ENCODE data around the gene DUS2. TPM values are rescaled to one million over a fixed set of nuclear protein-coding genes. Genes with fewer than 3 reads are reported as not detected.

Gene DUS2
- total and polyA plus RNA-seq, 9 of the 15 experiments (the other 6 are each of a cell fraction or from before 2014, with no cell fraction given): 5.8 to 22.5 (median 20.6) TPM

GRCh38 chr16:68070806-68071517 is 47.9 kb downstream of the DUS2 start:
- H3K27ac ChIP-seq (ENCODE audit: extremely low read depth, low read depth, low read length): no peak overlapping the region
- FAIRE-seq (no peak), DNase-seq (ENCODE audit: extremely low read depth in 1 of 4, low spot score in 3 of 4) (no peak), ATAC-seq (no peak)
- H3K4me3 ChIP-seq: no peak overlapping the region
- WGBS (ENCODE audit: insufficient coverage, low coverage, missing lambda C conversion rate): 86% methylated on average over 13 of the region's 14 CpGs
- H3K4me1 ChIP-seq (replicated peaks in 1 of 2; ENCODE audit: control insufficient read depth in 2 of 2, insufficient read depth in 2 of 2, low read length in 2 of 2): peaks cover 9% of the 10 kb centered on the region in 2 experiments; a peak in 4 of 5 replicates
- no TSS peak for BruUV-seq (replicated peaks)
- no peaks in the 10 kb centered on the region for H3K27me3 ChIP-seq (ENCODE audit: control insufficient read depth in 2 of 2, insufficient read depth in 2 of 2, low read length in 2 of 2)
- H3K9ac ChIP-seq (ENCODE audit: insufficient read depth in 1 of 2, low read depth in 2 of 2, low read length in 2 of 2): no peak overlapping the region
- H4K20me1 ChIP-seq (replicated peaks; ENCODE audit: control insufficient read depth, insufficient read depth, low read length): no peaks in the 10 kb centered on the region
- intact Hi-C loops (cut with micrococcal nuclease) (no loop called here), in situ Hi-C loops (cut with MboI) (loop anchor here (10.0 kb wide), 1 partner anchor 154 kb away; no protein-coding TSS in a partner anchor)
- ChIA-PET CTCF (ENCODE audit: low intra/inter-chr PET ratio) (no interaction called here), POLR2A (interaction anchor here (0.7 to 1.2 kb wide), 3 partner anchors 9 to 36 kb away, joined by 3 to 5 read pairs (median 4); no protein-coding TSS in a partner anchor)
- no peak overlapping the region for H2AFZ ChIP-seq (ENCODE audit: low read depth, low read length)
- peaks cover 80% of the 10 kb centered on the region; the same call in 2 of the 3 replicates for H3K36me3 ChIP-seq (ENCODE audit: control insufficient read depth, insufficient read depth, low read length)
- H3K4me2 ChIP-seq (ENCODE audit: insufficient read depth, low read length): no peak overlapping the region
- TF ChIP-seq NR4A1 (CRISPR knock-in tag; IDR thresholded peaks at IDR 0.05) (no peak), NR4A1 (tag; IDR thresholded peaks at IDR 0.05) (no peak), ZNF584 (CRISPR knock-in tag; IDR thresholded peaks at IDR 0.05; ENCODE audit: low read depth) (no peak), ETS2 (tag; IDR thresholded peaks at IDR 0.05; ENCODE audit: borderline replicate concordance, poor library complexity, severe bottlenecking) (no peak), HDAC8 (tag; IDR thresholded peaks at IDR 0.05) (no peak), ETV1 (tag; conservative IDR thresholded peaks at IDR 0.05; ENCODE audit: low read depth) (no peak), CHCHD3 (CRISPR knock-in tag; IDR thresholded peaks at IDR 0.05) (no peak), POLR2B (IDR thresholded peaks at IDR 0.05; ENCODE audit: low read depth, partially characterized antibody) (no peak), FIP1L1 (IDR thresholded peaks at IDR 0.05; ENCODE audit: low read depth, low read length, poor library complexity, severe bottlenecking) (no peak), TARDBP (IDR thresholded peaks at IDR 0.05) (no peak)
- no peaks in the 10 kb centered on the region for H3K9me3 ChIP-seq (replicated peaks; ENCODE audit: control insufficient read depth, insufficient read depth, low read depth, low read length)
- no peaks in the 10 kb centered on the region for H3K79me2 ChIP-seq (ENCODE audit: control insufficient read depth, insufficient read depth, low read length)
- no peaks in the 10 kb centered on the region for H3K9me1 ChIP-seq (ENCODE audit: control insufficient read depth, insufficient read depth, low read length)
